Nephron progenitor cell (in vitro differentiated cells): ENCODE measurements around the gene SMPD3.
A peak's percentile ranks its signal among the peaks of the same experiment; 100 is the strongest.

Experiments
- DNase-seq: peaks from one replicate; pipeline ENCODE4 v3.0.0; 2021
- H3K27ac Mint-ChIP-seq: 2 replicates; pipeline ENCODE4 v1.8.0; 2021; ENCODE audit warnings: mild to moderate bottlenecking, moderate library complexity, mixed read lengths
- H3K27me3 Mint-ChIP-seq: 2 replicates; pipeline ENCODE4 v1.8.0; 2021; ENCODE audit warnings: mild to moderate bottlenecking, low read depth, mixed read lengths; ENCODE audit not compliant: poor library complexity
- H3K36me3 Mint-ChIP-seq: 2 replicates; pipeline ENCODE4 v1.8.0; 2021; ENCODE audit warnings: low read depth, mixed read lengths
- H3K4me1 Mint-ChIP-seq: 2 replicates; pipeline ENCODE4 v1.8.0; 2021; ENCODE audit warnings: mixed read lengths
- H3K4me3 Mint-ChIP-seq: 2 replicates; pipeline ENCODE4 v1.8.0; 2021; ENCODE audit warnings: mild to moderate bottlenecking, moderate library complexity, mixed read lengths
- H3K9me3 Mint-ChIP-seq: 2 replicates; pipeline ENCODE4 v1.8.0; 2021; ENCODE audit warnings: mild to moderate bottlenecking, moderate library complexity, mixed read lengths
- CTCF ChIP-seq: fragments of 200-600 bp; sonication (generic); IDR thresholded peaks from 2 replicates; pipeline ENCODE4 v1.5.0; 2021; ENCODE audit warnings: antibody characterized with exemption

SMPD3 gene

GRCh38 chr16:68373528-68374245 lies 74.6 kb downstream of the SMPD3 start:
- peaks cover 35% of the 10 kb centered on the region for H3K4me1 Mint-ChIP-seq
- H3K27me3 Mint-ChIP-seq = peaks cover 11% of the 10 kb centered on the region

GRCh38 chr16:68372806-68373205 lies 75.5 kb downstream of the SMPD3 start:
- Mint-ChIP-seq H3K27me3 (peaks cover 11% of the 10 kb centered on the region), H3K27ac (no peak overlapping the region), H3K4me3 (no peak overlapping the region), H3K36me3 (no peaks in the 10 kb centered on the region), H3K9me3 (no peaks in the 10 kb centered on the region), H3K4me1 (peaks cover 44% of the 10 kb centered on the region)
- no peak for DNase-seq
- no peak for TF ChIP-seq CTCF

More at GRCh38 chr16:68373528-68374245, 74.6 kb downstream of the SMPD3 start:
- Mint-ChIP-seq H3K4me3 (no peak overlapping the region), H3K36me3 (no peaks in the 10 kb centered on the region), H3K27ac (peak overlapping the region; percentile 54), H3K9me3 (no peaks in the 10 kb centered on the region)
- no peak for TF ChIP-seq CTCF
- DNase-seq = no peak

- no peak for TF ChIP-seq CTCF
- no peaks in the 10 kb centered on the region for H3K9me3 Mint-ChIP-seq
- no peaks in the 10 kb centered on the region for H3K36me3 Mint-ChIP-seq
- H3K4me1 Mint-ChIP-seq = peaks cover 49% of the 10 kb centered on the region
- H3K4me3 Mint-ChIP-seq = no peak overlapping the region
- no peak for DNase-seq
- no peak overlapping the region for H3K27ac Mint-ChIP-seq
- peaks cover 11% of the 10 kb centered on the region for H3K27me3 Mint-ChIP-seq
Observed at GRCh38 chr16:68372381-68372720, 76.0 kb downstream of the SMPD3 start.

GRCh38 chr16:68371706-68372380 lies 76.5 kb downstream of the SMPD3 start:
- Mint-ChIP-seq H3K4me1 (peaks cover 54% of the 10 kb centered on the region), H3K4me3 (no peak overlapping the region), H3K27me3 (peaks cover 11% of the 10 kb centered on the region), H3K9me3 (no peaks in the 10 kb centered on the region), H3K27ac (no peak overlapping the region), H3K36me3 (no peaks in the 10 kb centered on the region)
- no peak for DNase-seq
- no peak for TF ChIP-seq CTCF

GRCh38 chr16:68371276-68371651 lies 77.0 kb downstream of the SMPD3 start:
- Mint-ChIP-seq H3K27me3 (peaks cover 11% of the 10 kb centered on the region), H3K9me3 (no peaks in the 10 kb centered on the region), H3K27ac (no peak overlapping the region), H3K4me1 (peaks cover 56% of the 10 kb centered on the region), H3K4me3 (no peak overlapping the region), H3K36me3 (no peaks in the 10 kb centered on the region)
- no peak for DNase-seq
- TF ChIP-seq CTCF = no peak
